Activated T-helper 17 cell treated with anti-CD3 and anti-CD28 coated beads, Interleukin-2, amount 50 U/mL, for 72 hours (primary cell): Measurements from ENCODE around the gene GBE1. TPM values are rescaled to one million over a fixed set of nuclear protein-coding genes. Genes with fewer than 3 reads are reported as not detected.
"Not testable (repeated sequence)": the region's sequence is repeated elsewhere in the genome, so short reads cannot be mapped to it uniquely, and the experiment has no call there.

Source experiments
- ATAC-seq: fragments of 150-1000 bp; cut with Tn5 transposase; replicated peaks from 2 replicates; pipeline ENCODE4 v1.10.0; 2021; ENCODE audit warnings: mild to moderate bottlenecking, moderate library complexity
- H3K27ac Mint-ChIP-seq: one replicate; pipeline ENCODE4 v1.8.0; 2022; ENCODE audit warnings: mixed read lengths
- H3K27me3 Mint-ChIP-seq: one replicate; pipeline ENCODE4 v1.8.0; 2022; ENCODE audit warnings: mixed read lengths
- H3K36me3 Mint-ChIP-seq: one replicate; pipeline ENCODE4 v1.8.0; 2022; ENCODE audit warnings: low read depth, mild to moderate bottlenecking, mixed read lengths
- H3K4me1 Mint-ChIP-seq: one replicate; pipeline ENCODE4 v1.8.0; 2022; ENCODE audit warnings: mixed read lengths
- H3K4me3 Mint-ChIP-seq: one replicate; pipeline ENCODE4 v1.8.0; 2022; ENCODE audit warnings: mild to moderate bottlenecking, mixed read lengths
- H3K9me3 Mint-ChIP-seq: one replicate; pipeline ENCODE4 v1.8.0; 2022; ENCODE audit warnings: mixed read lengths
- total RNA-seq, 2 donors: library from RNA; stranded (reverse); gene quantifications; one replicate each; pipeline ENCODE4 v1.2.3, GENCODE V29; 2022

The GBE1 gene
- total RNA-seq, 2 donors from 2014 or later: 64.4 to 251 TPM

DNA sequence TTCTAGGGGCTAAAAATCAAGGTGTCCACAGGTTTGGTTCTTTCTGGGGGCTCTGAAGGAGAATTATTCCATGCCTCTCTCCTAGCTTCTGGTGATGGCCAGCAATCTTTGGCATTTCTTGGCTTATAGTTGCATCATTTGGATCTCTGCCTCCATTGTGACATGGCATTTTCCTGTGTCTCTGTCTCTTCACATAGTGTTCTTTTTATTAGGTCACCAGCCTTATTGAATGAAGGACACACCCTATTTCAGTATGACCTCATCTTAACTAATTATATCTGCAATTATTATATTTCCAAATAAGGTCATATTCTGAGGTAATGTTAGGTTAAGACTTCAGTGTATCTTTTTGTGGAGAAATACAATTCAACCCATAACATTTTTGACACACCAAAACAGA is 3.2 kb upstream of the GBE1 start:
- peaks cover 13% of the 10 kb centered on the region for H3K4me1 Mint-ChIP-seq
- no peak overlapping the region for H3K27ac Mint-ChIP-seq
- H3K27me3 Mint-ChIP-seq: peaks cover 3% of the 10 kb centered on the region
- H3K36me3 Mint-ChIP-seq: peaks cover 14% of the 10 kb centered on the region
- ATAC-seq: no peak
- H3K9me3 Mint-ChIP-seq: no peaks in the 10 kb centered on the region
- no peak overlapping the region for H3K4me3 Mint-ChIP-seq

DNA sequence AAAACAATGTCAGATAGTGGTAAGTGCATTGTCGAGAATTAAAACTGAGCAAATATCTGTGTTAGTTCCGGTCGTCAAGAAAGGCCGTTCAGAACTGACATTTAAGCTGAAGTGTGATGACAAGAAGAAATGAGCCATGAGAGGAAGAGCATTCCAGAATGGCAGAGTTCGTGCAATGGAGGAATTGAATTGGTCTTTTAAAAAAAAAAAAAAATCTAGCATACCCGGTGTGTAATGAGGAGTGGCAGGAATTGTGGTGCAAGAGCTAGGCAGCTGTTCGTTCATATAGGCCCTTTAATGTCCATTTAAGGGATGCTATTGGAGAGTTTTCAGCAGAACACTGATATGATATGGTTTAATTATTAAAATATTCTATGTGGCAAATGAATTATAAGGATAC is 2.6 kb upstream of the GBE1 start:
- peaks cover 21% of the 10 kb centered on the region for H3K36me3 Mint-ChIP-seq
- H3K4me1 Mint-ChIP-seq: peaks cover 13% of the 10 kb centered on the region
- no peaks in the 10 kb centered on the region for H3K9me3 Mint-ChIP-seq
- no peak overlapping the region for H3K4me3 Mint-ChIP-seq
- H3K27me3 Mint-ChIP-seq: no peaks in the 10 kb centered on the region
- no peak for ATAC-seq
- no peak overlapping the region for H3K27ac Mint-ChIP-seq

DNA sequence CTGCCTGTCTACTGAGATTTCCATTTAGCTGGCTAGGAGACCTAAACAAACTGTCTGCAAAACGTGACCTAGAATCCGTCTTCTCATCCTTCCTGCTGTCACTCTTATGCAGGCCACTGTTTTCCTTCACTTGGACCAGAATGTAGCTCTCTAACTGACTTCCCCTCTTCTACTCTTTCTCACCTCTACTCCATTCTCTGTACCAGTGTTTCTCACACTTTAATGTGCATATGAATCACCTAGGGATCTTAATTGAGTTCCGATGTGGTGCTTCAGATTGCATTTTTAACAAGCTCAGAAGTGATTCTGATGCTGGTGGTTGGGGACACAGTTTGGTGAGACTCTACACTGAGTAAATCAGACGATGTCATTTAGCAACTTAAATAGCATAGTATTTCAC is 1.6 kb upstream of the GBE1 start:
- Mint-ChIP-seq H3K36me3 (peaks cover 31% of the 10 kb centered on the region), H3K27ac (peak overlapping the region; percentile 32), H3K4me3 (peak overlapping the region; percentile 95), H3K9me3 (no peaks in the 10 kb centered on the region), H3K27me3 (no peaks in the 10 kb centered on the region), H3K4me1 (peaks cover 16% of the 10 kb centered on the region)
- peak; percentile 9 for ATAC-seq

DNA sequence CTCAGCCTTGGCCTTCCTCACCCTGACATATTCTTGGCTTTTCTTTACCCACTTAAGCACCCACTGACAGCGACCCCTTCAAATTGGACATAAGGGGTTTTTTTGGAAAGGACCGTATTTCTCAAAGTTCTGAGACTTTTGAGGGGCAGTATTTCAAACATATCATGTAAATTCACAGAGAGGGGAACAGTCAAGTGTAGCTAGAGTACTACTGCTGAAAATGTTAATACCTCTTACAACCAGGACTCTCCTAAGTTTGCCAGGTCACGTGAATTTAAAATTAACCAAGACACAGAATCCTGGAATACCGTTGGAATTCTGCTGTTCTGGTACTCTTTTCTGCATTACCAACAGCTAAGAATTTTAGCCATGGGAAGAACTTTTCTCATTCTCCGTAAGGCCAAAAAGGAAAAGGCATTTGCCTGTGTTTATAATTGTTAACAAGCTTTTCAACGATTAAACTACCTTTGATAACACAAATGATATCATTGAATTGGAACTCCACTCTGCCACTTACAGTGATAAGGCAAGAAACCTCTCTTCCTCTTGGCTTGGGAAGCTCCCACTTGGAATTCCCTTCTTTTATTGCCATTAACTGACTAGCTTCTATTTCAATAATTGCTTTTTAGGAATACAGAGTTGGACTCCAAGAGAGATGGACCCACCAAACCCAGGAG is 597 bp upstream of the GBE1 start:
- no peaks in the 10 kb centered on the region for H3K27me3 Mint-ChIP-seq

DNA sequence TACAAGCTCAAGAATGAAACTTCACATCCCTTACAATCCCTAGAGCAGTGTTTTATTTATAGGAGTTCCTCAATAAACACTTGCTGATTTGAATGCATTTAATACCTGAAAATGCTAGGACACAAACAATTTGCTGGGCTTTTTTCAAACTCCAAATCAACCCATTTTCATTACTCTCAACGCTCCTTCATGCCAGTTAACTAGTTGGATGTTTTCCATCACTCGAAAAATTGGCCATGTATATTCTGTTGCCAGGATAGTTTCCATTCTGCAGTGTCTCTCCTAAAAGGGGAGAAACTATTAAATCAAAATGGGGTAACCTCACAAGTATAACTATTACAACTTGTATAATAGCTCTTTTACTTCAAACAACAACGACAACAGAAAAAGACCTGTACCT is 1.2 kb downstream of the GBE1 start:
- H3K36me3 Mint-ChIP-seq: peaks cover 58% of the 10 kb centered on the region

More for the DNA sequence above, 597 bp upstream of the GBE1 start:
- Mint-ChIP-seq H3K27ac (peak overlapping the region; percentile 97), H3K4me1 (peaks cover 22% of the 10 kb centered on the region), H3K9me3 (no peaks in the 10 kb centered on the region), H3K36me3 (peaks cover 40% of the 10 kb centered on the region), H3K4me3 (peak overlapping the region; percentile 95)
- ATAC-seq: no peak

DNA sequence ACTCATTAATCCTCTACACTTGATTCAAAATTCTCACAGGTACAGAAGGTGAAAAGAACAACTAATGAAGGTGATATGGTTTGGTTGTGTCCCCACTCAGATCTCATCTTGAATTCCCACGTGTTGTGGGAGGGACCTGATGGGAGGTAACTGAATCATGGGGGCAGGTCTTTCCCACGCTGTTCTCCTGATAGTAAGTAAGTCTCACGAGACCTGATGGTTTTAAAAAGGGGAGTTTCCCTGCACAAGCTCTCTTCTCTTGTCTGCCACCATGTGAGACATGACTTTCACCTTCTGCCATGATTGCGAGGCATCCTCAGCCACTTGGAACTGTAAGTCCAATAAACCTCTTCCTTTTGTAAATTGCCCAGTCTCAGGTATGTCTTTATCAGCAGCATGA is 2.7 kb downstream of the GBE1 start:
- not testable (repeated sequence) for H3K27me3 Mint-ChIP-seq, H3K9me3 Mint-ChIP-seq, H3K27ac Mint-ChIP-seq, ATAC-seq
- Mint-ChIP-seq H3K4me3 (peak overlapping the region; percentile 95), H3K4me1 (peaks cover 36% of the 10 kb centered on the region), H3K36me3 (peaks cover 73% of the 10 kb centered on the region)

More for the DNA sequence above, 1.2 kb downstream of the GBE1 start:
- Mint-ChIP-seq H3K27ac (peak overlapping the region; percentile 97), H3K4me3 (peak overlapping the region; percentile 95), H3K9me3 (no peaks in the 10 kb centered on the region), H3K4me1 (peaks cover 28% of the 10 kb centered on the region), H3K27me3 (no peaks in the 10 kb centered on the region)
- ATAC-seq: no peak

DNA sequence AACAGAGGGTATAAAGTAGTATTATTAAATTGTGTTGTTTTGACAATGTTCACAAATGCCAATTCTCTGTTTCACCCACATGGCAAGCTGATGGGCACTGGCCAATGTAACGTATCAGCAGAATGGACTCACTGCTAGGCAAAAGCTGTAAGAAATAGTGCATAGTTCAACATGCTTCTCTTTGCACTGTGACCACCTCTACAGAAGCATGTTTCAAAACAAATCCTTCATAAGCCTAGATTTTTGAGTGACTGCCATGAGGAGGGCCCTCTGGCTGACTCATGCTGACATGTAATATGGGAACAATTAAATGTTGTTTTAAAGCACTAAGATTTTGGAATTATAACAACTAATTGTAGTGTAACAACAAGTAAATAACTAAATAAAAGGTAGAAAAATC is 3.2 kb downstream of the GBE1 start:
- Mint-ChIP-seq H3K4me3 (peak overlapping the region; percentile 95), H3K4me1 (peaks cover 36% of the 10 kb centered on the region)

DNA sequence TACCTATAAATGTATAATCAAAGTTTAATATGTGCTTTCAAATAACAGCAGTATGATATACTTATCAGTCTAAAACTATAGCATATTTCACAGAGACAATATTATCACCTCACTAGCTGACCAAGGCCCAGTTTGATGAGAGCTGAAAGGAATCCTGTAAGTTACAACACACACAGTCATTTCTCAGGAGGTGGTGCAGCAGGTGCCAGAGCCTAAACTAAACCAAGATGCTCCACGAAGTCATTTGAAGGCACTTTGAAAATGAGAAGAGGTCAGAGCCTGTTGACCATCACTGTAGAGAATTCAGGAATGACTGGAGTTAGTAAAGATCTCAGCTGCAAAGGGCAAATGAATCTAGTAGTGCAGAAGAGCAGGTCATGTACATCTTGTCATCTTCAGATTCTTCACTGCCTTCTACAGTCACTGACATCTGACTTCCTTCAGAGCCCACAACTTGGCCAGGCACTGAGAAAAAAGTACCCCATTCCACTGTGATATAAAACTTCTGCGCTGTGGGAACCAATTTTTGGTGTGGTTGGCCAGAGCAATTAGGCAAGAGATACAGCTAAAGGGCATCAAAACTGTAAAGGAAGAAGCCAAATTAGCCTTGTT is 7.9 kb downstream of the GBE1 start:
- H3K9me3 Mint-ChIP-seq: no peaks in the 10 kb centered on the region
- no peaks in the 10 kb centered on the region for H3K27me3 Mint-ChIP-seq
- H3K36me3 Mint-ChIP-seq: peaks cover 93% of the 10 kb centered on the region
- H3K4me1 Mint-ChIP-seq: peaks cover 23% of the 10 kb centered on the region
- ATAC-seq: peak; percentile 21
- no peak overlapping the region for H3K27ac Mint-ChIP-seq
- no peak overlapping the region for H3K4me3 Mint-ChIP-seq

More for the DNA sequence above, 3.2 kb downstream of the GBE1 start:
- Mint-ChIP-seq H3K9me3 (no peaks in the 10 kb centered on the region), H3K36me3 (peaks cover 78% of the 10 kb centered on the region), H3K27me3 (no peaks in the 10 kb centered on the region), H3K27ac (peak overlapping the region; percentile 51)
- no peak for ATAC-seq

DNA sequence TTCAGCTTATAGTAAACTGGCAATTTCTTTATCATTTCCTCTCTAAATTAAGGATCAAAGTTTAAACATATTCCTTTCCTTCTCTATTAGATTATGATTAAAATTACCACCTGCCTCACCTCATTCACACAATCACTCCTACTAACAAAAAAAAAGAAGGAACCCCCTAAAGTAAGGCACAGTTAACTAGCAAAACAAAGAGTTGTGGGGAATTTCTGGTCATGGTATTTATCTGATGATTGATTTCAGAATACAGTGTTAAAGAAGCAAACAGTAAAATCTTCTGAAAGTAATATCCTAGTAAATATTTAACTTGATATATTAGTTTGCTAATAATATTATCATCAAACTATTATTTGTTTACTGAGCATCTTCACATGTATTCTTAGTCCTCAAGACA is 8.8 kb downstream of the GBE1 start:
- Mint-ChIP-seq H3K27me3 (no peaks in the 10 kb centered on the region), H3K36me3 (peaks cover 93% of the 10 kb centered on the region), H3K9me3 (no peaks in the 10 kb centered on the region), H3K27ac (no peak overlapping the region), H3K4me3 (no peak overlapping the region), H3K4me1 (peaks cover 16% of the 10 kb centered on the region)
- no peak for ATAC-seq

DNA sequence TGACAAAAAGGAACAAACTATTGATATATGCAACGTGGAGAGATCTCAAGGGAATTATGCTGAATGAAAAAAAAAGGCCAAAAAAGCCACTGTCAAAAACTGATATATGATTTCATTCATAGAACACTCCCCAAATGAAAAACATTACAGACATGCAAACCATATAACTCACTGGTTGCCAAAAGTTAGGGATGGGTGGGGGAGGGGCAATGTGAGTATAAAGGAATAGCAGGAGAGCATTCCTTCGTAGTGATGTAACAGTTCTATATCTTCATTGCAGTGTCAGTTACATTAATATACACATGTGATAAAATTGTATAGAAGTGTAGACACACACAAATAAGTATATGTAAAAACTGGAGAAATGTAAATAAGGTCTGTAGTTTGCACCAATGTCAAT is 12.2 kb downstream of the GBE1 start:
- Mint-ChIP-seq H3K36me3 (peaks cover 78% of the 10 kb centered on the region), H3K27ac (no peak overlapping the region), H3K4me3 (no peak overlapping the region), H3K27me3 (no peaks in the 10 kb centered on the region), H3K9me3 (no peaks in the 10 kb centered on the region), H3K4me1 (no peaks in the 10 kb centered on the region)
- no peak for ATAC-seq

DNA sequence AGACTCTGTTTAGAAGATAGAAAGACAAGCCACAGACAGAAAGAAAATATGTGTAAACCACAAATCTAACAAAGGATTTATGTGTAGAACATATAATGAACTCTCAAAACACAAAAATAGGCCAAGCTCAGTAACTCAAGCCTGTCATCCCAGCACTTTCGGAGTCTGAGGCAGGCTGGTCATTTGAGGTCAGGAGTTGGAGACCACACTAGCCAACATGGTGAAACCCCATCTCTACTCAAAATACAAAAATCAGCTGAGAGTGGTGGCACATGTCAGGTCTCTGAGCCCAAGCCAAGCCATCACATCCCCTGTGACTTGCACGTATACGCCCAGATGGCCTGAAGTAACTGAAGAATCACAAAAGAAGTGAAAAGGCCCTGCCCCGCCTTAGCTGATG is 14.2 kb downstream of the GBE1 start:
- not testable (repeated sequence) for H3K27me3 Mint-ChIP-seq, ATAC-seq, H3K4me3 Mint-ChIP-seq, H3K4me1 Mint-ChIP-seq, H3K27ac Mint-ChIP-seq, H3K9me3 Mint-ChIP-seq
- H3K36me3 Mint-ChIP-seq: peaks cover 75% of the 10 kb centered on the region

DNA sequence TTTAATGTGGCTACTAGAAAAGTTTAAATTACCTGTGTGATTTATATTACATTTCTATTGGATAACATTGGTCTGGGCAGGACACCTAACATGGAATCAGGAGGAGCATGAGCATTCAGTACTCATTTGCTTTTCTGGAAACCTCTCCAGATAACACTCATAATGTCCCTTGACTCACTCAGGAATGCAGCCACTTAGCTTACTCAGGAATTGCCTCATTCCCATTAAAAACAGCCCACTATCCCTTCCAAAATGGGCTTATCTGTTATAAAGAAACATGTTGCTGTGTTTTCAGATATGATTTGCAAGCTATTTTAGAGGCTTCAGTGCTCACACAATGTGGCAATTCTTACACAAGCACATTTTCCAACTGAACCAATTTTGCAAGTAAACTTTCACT is 17.1 kb downstream of the GBE1 start:
- ATAC-seq: no peak
- Mint-ChIP-seq H3K4me3 (no peak overlapping the region), H3K27ac (no peak overlapping the region), H3K4me1 (peaks cover 9% of the 10 kb centered on the region), H3K27me3 (no peaks in the 10 kb centered on the region), H3K36me3 (peaks cover 76% of the 10 kb centered on the region), H3K9me3 (no peaks in the 10 kb centered on the region)

DNA sequence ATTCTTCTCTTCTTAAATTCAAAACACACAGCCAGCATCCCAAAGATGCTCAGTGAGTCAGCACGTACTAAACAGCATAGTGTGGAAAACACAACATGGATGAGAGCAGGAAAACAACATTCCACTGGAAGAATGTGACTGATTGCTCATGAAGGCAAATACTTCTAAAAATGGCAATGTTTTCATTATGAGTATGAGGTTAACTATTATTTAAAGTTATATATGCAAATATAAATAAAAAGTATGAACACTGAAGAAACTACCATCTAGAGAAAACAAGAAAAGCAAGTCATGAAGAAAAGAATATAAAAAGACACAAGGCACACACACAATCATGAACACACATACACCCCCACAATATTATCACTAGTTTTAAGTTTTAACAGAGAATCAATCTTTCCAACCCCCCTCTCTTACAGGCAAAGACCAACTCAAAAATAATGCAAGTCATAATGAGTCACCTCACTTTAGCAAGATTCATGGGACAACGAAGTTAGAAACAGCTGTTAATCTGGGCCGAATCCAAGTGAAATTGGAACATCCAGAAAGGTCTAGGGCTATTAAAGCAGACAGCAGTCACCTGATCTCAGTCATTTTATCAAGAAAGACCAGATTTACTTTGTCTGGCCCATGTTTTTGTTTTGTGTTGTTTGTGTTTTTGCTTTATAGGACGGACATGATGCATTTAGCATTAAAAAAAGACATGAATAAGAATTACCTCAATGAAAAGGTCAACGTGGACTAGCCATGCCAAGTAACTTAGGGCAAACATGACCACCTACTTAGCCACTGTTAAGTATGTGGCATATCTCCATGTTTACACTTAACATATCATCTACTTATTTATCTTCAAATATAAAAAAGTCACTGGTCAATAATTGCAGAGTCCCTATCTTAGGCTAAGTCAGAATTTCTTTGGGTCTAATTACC is 18.1 kb downstream of the GBE1 start:
- Mint-ChIP-seq H3K27ac (peak overlapping the region; percentile 2), H3K4me3 (no peak overlapping the region), H3K27me3 (no peaks in the 10 kb centered on the region), H3K36me3 (peaks cover 77% of the 10 kb centered on the region), H3K4me1 (peaks cover 9% of the 10 kb centered on the region), H3K9me3 (no peaks in the 10 kb centered on the region)
- ATAC-seq: no peak

DNA sequence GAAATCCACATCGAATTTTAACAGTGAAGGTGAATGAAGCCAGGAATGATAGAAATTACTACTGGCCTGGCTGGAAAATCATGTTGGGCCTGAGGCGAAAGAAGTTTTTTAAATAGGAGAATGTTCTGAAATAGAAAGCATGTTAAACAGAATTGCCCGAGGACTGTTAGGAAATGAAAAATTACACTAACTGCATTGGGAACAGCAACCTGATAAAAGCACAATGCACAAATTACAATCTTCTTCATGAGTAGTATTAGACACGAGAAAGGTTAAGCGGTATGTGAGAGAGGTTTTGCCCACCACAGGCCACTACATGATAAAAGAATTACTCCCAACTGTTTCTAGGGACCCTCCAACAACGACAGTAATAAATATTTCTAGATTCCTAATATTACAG is 18.9 kb downstream of the GBE1 start:
- Mint-ChIP-seq H3K9me3 (no peaks in the 10 kb centered on the region), H3K36me3 (peaks cover 73% of the 10 kb centered on the region), H3K4me1 (peaks cover 9% of the 10 kb centered on the region), H3K27ac (peak overlapping the region; percentile 2), H3K27me3 (no peaks in the 10 kb centered on the region), H3K4me3 (no peak overlapping the region)
- ATAC-seq: no peak
